Activated CD4-positive, alpha-beta T cell treated with anti-CD3 and anti-CD28 coated beads for 48 hours (primary cell): Measurements from ENCODE around the gene UBB.

Source experiments
- DNase-seq: peaks from one replicate; pipeline ENCODE4 v3.0.0-alpha.2; 2020

UBB gene

DNA sequence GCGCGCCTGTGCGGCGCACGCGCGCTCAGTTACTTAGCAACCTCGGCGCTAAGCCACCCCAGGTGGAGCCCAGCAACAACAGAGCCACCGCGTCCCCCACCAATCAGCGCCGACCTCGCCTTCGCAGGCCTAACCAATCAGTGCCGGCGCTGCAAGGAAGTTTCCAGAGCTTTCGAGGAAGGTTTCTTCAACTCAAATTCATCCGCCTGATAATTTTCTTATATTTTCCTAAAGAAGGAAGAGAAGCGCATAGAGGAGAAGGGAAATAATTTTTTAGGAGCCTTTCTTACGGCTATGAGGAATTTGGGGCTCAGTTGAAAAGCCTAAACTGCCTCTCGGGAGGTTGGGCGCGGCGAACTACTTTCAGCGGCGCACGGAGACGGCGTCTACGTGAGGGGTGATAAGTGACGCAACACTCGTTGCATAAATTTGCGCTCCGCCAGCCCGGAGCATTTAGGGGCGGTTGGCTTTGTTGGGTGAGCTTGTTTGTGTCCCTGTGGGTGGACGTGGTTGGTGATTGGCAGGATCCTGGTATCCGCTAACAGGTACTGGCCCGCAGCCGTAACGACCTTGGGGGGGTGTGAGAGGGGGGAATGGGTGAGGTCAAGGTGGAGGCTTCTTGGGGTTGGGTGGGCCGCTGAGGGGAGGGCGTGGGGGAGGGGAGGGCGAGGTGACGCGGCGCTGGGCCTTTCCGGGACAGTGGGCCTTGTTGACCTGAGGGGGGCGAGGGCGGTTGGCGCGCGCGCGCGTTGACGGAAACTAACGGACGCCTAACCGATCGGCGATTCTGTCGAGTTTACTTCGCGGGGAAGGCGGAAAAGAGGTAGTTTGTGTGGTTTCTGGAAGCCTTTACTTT is at the start of gene UBB:
TSS of gene UBB (plus strand) at position 452 of the 856 bp plus-strand sequence. CDS start 817 bp downstream, outside the sequence.
- DNase-seq = peak; percentile 96

DNA sequence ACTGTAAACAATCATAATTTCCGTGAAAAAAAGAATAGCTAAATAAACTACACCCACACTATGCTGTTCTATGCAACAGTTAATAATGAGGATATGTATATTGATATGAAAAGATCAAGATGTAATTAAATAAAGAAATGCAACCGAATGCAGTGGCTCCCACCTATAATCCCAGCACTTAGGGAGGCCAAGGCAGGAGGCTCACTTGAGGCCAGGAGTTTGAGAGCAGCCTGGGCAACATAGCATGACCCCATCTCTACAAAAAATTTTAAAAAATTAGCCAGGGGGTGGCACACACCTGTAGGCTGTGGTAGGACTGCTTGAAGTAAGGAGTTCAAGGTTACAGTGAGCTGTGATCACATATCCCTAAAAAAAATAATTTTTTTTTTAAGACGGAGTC is 42.5 kb upstream of the UBB start:
- no peak for DNase-seq

- DNase-seq = no peak
These were observed 41.5 kb upstream of the UBB start for GRCh38 chr17:16339402-16339801.

GRCh38 chr17:16339959-16340358 is 40.9 kb upstream of the UBB start:
- DNase-seq = no peak

DNA sequence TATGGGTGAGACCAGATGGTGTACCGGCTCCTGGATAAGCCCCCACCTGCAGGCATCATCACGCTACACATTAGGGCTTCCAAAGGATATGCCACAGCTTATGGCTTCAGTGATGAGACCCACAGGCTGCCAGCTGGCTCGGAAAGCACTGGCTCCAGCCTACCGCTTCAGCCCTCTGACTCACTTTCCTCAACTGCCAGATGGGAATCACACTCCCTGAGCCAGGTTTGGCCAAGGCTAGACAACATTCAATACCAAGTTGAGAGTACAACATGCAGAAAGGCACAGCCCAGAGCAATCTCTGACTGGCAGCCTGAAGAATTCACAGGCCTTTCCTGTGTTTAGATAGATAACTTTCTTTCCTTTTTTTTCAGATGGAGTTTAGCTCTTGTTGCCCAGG is 37.9 kb upstream of the UBB start:
- no peak for DNase-seq

DNA sequence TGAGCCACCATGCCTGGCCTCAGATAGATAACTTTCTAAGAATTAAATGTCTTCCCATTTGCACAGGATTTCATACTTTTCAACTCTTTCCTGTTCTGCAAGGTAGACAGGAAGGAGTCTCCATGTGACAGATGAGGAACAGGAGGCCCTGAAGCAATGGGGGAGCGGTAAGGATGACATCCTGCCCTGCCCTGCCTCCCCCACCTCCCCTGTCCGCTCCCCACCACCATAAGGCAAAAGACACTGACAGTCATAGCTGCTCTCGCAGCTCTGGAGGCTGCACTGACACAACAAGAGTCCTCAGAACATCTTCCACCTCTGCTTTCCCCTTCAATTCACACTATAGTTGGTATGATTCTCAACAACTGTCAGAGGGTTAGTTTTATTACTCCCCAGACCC is 37.3 kb upstream of the UBB start:
- DNase-seq = no peak

DNA sequence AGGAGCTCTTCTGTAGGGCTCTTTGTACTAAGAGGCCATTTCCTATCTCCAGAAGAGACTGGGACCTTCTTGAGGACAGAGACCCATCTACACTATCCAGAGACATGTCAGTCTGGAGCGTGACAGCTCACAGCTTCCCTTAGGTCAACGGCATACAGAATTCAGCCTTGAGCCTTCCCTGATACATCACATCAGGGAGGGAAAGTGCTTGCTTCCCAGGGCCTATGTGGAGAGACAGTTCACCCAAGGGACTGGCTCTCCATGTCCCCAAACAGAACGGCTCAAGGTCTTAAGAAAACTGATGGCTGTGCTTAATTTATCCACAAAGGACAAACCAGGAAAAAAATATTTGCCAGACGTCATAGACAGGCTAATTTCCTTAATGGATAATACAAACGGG is 35.3 kb upstream of the UBB start:
- no peak for DNase-seq

GRCh38 chr17:16346721-16347271 is 34.1 kb upstream of the UBB start:
- no peak for DNase-seq

DNA sequence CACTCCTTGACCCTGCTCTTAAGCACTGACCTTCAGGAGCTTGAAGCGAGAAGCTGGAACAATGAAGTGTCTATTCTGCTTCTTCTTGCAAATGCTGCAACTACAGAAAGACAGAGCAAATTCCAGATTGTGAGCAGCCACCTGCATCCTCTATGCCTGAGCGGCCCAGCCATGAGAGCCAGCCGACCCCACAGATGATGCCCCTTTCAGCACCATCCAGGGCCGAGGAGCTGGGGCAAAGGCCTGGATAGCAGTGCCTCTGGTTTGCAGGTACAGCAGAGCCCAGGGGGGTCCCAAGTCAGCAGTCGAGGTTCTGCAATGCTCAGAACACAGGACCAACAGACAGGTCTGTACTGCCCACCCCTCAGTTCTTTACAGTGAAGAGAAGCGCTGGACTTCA is 32.3 kb upstream of the UBB start:
- no peak for DNase-seq

GRCh38 chr17:16349431-16349830 is 31.5 kb upstream of the UBB start:
- peak; percentile 29 for DNase-seq

- no peak for DNase-seq
These were observed 29.1 kb upstream of the UBB start for GRCh38 chr17:16351831-16352230.

DNA sequence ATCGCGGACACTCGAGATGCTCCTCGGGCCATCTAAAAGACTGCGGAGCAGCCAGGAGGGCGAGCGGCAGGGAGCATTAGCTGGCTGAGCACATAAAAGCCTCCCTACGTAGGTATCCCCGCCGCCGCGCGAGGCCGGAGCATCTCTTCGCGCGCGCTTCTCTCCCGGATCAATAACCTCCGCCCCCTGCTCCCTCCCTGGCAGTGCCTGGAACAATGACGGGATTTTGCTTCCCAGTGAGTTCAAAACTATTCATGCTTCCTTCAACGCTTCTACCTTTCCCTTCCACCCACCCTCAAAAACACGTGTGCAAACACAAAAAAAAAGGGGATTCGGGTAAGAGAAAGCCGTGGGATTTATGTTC is 28.6 kb upstream of the UBB start:
- peak; percentile 63 for DNase-seq

- peak; percentile 49 for DNase-seq
These were observed 28.1 kb upstream of the UBB start for GRCh38 chr17:16352667-16353316.

GRCh38 chr17:16353317-16354174 is 27.3 kb upstream of the UBB start, which contains the start of gene CENPV:
Gene CENPV (minus strand): TSS chr17:16353469. CDS start chr17:16353436, 33 bp downstream.
- DNase-seq = peak; percentile 69

DNA sequence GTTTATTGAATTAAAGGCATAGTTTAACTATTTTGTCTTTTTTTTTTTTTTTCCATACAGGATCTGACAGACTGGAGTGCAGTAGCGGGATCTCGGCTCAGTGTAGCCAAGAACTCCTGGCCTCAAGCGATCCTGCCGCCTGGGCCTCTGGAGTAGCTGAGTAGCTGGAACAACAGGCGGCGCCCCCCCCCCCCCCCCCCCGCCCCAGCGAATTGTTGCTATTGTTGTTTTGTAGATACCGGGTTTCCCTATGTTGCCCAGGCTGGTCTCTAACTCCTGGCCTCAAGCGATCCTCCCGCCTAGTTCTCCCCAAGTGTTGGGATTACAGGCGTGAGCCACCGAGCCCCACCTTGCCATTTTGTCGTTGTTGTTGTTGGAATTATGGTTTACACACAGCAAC is 26.3 kb upstream of the UBB start:
- DNase-seq = no peak

DNA sequence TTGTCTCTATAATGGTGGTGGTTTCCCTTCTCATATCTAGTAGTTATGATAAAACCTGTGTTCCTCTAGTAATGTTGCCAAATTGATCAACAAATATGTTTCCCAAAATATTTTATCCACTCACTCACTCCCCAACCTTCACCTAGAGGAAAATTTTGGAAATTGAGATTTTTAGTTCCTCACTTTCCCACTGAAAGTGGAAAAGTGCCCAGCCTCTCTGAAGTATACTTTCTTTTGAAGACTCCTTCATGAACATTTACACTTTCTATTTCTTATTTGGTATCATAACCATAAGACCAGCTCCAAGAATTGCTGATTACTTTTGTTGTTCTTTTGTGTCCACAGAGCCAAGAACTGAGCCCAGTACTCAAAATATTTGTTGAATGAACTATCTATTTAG is 22.5 kb upstream of the UBB start:
- no peak for DNase-seq

DNA sequence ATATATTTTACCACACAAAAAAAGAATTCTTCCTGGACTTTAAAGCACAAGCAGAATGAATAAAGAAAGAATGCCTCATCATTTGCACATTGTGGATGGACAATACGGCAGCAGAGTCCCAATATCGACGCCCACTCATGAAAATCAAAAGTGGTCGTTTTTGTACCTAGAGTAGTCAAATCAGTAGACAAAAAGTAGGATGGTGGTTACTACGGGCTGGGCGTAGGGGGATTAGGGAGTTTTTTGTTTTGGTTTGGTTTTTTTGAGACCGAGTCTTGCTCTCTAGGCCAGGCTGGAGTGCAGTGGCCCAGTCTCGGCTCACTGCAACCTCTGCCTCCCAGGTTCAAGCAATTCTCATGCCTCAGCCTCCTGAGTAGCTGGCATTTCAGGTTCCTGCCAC is 19.0 kb upstream of the UBB start:
- DNase-seq = no peak

- DNase-seq = peak; percentile 84
These were observed 16.9 kb upstream of the UBB start for GRCh38 chr17:16363749-16364536.

GRCh38 chr17:16364625-16365024 is 16.3 kb upstream of the UBB start:
- no peak for DNase-seq

DNA sequence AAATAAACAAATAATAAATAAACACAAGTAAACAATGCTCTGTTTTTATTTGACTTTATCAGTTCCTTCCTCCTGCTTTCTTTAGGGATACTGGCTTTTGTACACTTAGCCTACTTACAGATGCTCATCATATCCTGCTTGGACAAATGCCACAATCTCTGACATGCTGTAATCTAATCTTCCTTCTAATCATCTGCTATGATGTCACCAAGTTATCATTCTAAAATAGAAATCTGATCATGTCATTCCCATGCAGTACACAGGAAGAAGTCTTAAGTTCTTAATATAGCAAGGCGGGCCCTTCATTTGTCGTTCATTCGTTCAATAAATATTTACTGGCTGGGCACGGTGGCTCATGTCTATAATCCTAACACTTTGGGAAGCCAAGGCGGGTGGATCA is 9.1 kb upstream of the UBB start:
- DNase-seq = no peak

DNA sequence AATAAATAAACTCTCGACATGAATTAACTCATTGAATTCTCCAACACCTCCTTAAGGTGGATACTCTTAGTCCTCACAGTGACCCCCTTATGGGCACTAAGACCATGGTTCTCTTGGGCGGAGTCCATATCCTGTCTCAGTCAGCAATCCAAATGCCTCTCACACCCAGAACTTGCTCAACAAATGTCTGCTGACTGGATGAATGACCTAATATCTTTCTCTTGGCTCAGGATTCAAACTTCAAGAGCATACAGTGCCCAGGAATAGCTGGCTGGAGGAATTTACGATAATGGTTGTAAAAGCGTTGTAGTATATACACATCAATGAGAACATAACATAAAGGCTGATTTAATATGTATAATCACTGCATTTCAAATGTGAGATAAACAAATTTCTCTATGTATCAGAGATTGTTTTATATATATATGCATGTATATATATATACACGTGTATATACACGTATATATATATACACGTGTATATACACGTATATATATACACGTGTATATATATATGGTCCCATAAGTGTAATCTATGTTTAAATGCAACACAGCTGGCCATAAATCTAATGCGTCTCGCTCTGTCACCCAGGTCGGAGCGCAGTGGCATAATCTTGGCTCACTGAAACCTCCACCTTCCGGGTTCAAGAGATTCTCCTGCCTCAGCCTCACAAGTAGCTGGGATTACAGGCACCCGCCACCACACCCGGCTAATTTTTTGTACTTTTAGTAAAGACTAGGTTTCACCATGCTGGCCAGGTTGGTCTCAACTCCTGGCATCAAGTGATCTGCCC is 6.5 kb upstream of the UBB start:
- no peak for DNase-seq
